ENCODE data around the gene RPS27L.

Gene RPS27L

GRCh38 chr15:63202861-63203260 is 45.6 kb upstream of the RPS27L start:
- Histone ChIP-seq H3K79me2 (ENCODE audit: insufficient read depth, low read length) (peaks cover 55% of the 10 kb centered on the region), H3F3A (ENCODE audit: insufficient read depth, low read length) (no peaks in the 10 kb centered on the region), H3K4me3 (ENCODE audit: low read depth, low read length, poor library complexity, severe bottlenecking) (no peak overlapping the region), H3K4me1 (ENCODE audit: insufficient read depth, low read length, severe bottlenecking) (peaks cover 59% of the 10 kb centered on the region), H3K27me3 (ENCODE audit: insufficient read depth, low read length) (no peaks in the 10 kb centered on the region), H3K27ac (ENCODE audit: low read depth, low read length, poor library complexity, severe bottlenecking) (no peak overlapping the region), H3K4me2 (ENCODE audit: low read length) (peak overlapping the region; percentile 26; the same call in 1 of the 2 replicates), H3K9me2 (ENCODE audit: low read depth, low read length) (no peaks in the 10 kb centered on the region), H3K9me3 (ENCODE audit: low read length) (no peaks in the 10 kb centered on the region), H4K20me1 (ENCODE audit: insufficient read depth, low read length) (no peaks in the 10 kb centered on the region), H3K9ac (ENCODE audit: low read length) (no peak overlapping the region), H2AFZ (ENCODE audit: low read length) (no peak overlapping the region), H3K36me3 (ENCODE audit: insufficient read depth, low read length) (no peaks in the 10 kb centered on the region)
- TF ChIP-seq EZH2 (IDR thresholded peaks at IDR 0.05; ENCODE audit: borderline replicate concordance, low read length), result no peak
- TF ChIP-seq, protein P1, sequence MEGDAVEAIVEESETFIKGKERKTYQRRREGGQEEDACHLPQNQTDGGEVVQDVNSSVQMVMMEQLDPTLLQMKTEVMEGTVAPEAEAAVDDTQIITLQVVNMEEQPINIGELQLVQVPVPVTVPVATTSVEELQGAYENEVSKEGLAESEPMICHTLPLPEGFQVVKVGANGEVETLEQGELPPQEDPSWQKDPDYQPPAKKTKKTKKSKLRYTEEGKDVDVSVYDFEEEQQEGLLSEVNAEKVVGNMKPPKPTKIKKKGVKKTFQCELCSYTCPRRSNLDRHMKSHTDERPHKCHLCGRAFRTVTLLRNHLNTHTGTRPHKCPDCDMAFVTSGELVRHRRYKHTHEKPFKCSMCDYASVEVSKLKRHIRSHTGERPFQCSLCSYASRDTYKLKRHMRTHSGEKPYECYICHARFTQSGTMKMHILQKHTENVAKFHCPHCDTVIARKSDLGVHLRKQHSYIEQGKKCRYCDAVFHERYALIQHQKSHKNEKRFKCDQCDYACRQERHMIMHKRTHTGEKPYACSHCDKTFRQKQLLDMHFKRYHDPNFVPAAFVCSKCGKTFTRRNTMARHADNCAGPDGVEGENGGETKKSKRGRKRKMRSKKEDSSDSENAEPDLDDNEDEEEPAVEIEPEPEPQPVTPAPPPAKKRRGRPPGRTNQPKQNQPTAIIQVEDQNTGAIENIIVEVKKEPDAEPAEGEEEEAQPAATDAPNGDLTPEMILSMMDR (IDR thresholded peaks at IDR 0.05; ENCODE audit: low read length), result no peak

DNA sequence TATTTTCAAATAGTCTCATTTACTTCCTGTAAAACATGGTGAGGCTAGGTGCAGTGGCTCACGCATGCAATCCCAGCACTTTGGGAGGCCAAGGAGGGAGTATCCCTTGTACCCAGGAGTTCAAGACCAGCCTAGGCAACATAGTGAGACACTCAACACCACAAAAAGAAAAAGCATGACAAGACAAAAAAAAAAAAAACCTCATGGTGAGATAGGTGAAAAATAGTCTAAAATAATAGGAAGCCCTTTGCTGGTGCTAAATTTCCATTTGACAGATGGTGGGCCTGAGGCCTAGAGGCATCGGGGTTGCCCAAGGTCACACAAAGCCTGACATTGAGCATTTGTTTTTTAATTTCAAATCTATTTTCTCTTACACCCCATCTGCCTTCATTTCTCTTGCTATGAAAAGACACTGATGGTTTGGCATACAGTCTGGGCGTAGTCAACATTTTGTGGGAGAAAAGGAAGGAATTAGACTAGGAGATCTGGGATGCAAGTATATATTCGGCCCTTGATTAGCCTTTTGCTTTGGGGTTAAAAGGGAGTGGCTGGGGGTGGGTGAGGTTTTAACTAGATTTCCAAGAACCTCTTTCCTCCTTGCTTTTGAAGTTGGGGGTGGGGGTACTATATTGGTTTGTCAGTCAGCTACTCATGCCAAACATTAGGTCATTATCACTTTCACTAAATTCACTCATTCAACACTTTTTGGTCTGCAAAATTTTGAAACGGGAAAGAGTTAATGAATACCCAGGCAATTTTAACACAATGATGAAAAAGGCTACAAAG is 43.4 kb upstream of the RPS27L start:
- Histone ChIP-seq H3F3A (ENCODE audit: insufficient read depth, low read length) (no peaks in the 10 kb centered on the region), H4K20me1 (ENCODE audit: insufficient read depth, low read length) (no peaks in the 10 kb centered on the region), H3K9ac (ENCODE audit: low read length) (no peak overlapping the region)

GRCh38 chr15:63198371-63199250 is 41.3 kb upstream of the RPS27L start:
- H3K4me2 ChIP-seq (ENCODE audit: low read length), result no peak overlapping the region
- H3K36me3 ChIP-seq (ENCODE audit: insufficient read depth, low read length), result no peaks in the 10 kb centered on the region
- no peak overlapping the region for H3K27ac ChIP-seq (ENCODE audit: low read depth, low read length, poor library complexity, severe bottlenecking)
- no peaks in the 10 kb centered on the region for H3F3A ChIP-seq (ENCODE audit: insufficient read depth, low read length)
- H3K27me3 ChIP-seq (ENCODE audit: insufficient read depth, low read length), result no peaks in the 10 kb centered on the region
- H3K9ac ChIP-seq (ENCODE audit: low read length), result no peak overlapping the region
- peaks cover 84% of the 10 kb centered on the region for H3K4me1 ChIP-seq (ENCODE audit: insufficient read depth, low read length, severe bottlenecking)
- no peak overlapping the region for H2AFZ ChIP-seq (ENCODE audit: low read length)
- no peak for TF ChIP-seq EZH2 (IDR thresholded peaks at IDR 0.05; ENCODE audit: borderline replicate concordance, low read length)
- TF ChIP-seq, protein P1 (IDR thresholded peaks at IDR 0.05; ENCODE audit: low read length), result no peak
- H4K20me1 ChIP-seq (ENCODE audit: insufficient read depth, low read length), result no peaks in the 10 kb centered on the region
- H3K9me2 ChIP-seq (ENCODE audit: low read depth, low read length), result no peaks in the 10 kb centered on the region
- no peaks in the 10 kb centered on the region for H3K9me3 ChIP-seq (ENCODE audit: low read length)
- no peak overlapping the region for H3K4me3 ChIP-seq (ENCODE audit: low read depth, low read length, poor library complexity, severe bottlenecking)
- H3K79me2 ChIP-seq (ENCODE audit: insufficient read depth, low read length), result peaks cover 72% of the 10 kb centered on the region

More for the DNA sequence above, 43.4 kb upstream of the RPS27L start:
- no peaks in the 10 kb centered on the region for H3K9me2 ChIP-seq (ENCODE audit: low read depth, low read length)
- peak overlapping the region; percentile 10; the same call in 1 of the 2 replicates for H3K4me2 ChIP-seq (ENCODE audit: low read length)
- H3K9me3 ChIP-seq (ENCODE audit: low read length), result no peaks in the 10 kb centered on the region
- H3K79me2 ChIP-seq (ENCODE audit: insufficient read depth, low read length), result peaks cover 63% of the 10 kb centered on the region
- no peaks in the 10 kb centered on the region for H3K27me3 ChIP-seq (ENCODE audit: insufficient read depth, low read length)
- H3K4me1 ChIP-seq (ENCODE audit: insufficient read depth, low read length, severe bottlenecking), result peaks cover 70% of the 10 kb centered on the region
- no peak overlapping the region for H2AFZ ChIP-seq (ENCODE audit: low read length)
- H3K36me3 ChIP-seq (ENCODE audit: insufficient read depth, low read length), result no peaks in the 10 kb centered on the region
- H3K27ac ChIP-seq (ENCODE audit: low read depth, low read length, poor library complexity, severe bottlenecking), result no peak overlapping the region
- H3K4me3 ChIP-seq (ENCODE audit: low read depth, low read length, poor library complexity, severe bottlenecking), result no peak overlapping the region
- TF ChIP-seq, protein P1 (IDR thresholded peaks at IDR 0.05; ENCODE audit: low read length), result no peak
- TF ChIP-seq EZH2 (IDR thresholded peaks at IDR 0.05; ENCODE audit: borderline replicate concordance, low read length), result no peak
